ENCODE data around the gene FLNB. TPM values are rescaled to one million over a fixed set of nuclear protein-coding genes. Genes with fewer than 3 reads are reported as not detected.
A peak's percentile ranks its signal among the peaks of the same experiment; 100 is the strongest.

The FLNB gene
- total RNA-seq, 2 experiments from 2014 or later: 47.7 to 48.0 TPM

DNA sequence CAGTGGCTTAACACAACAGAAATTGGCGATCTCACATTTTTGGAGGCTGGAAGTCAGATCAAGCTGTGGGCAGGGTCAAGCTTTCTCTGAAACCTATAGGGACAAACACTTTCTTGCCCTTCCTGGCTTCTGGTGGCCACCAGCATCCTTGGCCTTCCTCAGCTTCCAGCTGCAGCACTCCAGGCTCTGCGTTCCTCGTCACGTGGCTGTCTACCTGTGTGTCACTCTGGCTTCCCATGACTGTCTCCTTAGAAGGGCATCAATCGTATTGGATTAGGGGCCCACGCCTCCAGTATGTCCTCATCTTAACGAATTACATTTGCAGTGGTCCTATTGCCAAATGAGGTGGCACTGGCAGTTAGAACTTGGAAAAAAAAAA lies 176.7 kb downstream of the FLNB start:
- H3K36me3 Mint-ChIP-seq (ENCODE audit: low read depth): no peaks in the 10 kb centered on the region
- H3K27ac Mint-ChIP-seq: no peak overlapping the region
- H3K4me3 Mint-ChIP-seq: no peak overlapping the region
- no peaks in the 10 kb centered on the region for H3K27me3 Mint-ChIP-seq (ENCODE audit: low read depth)
- intact Hi-C loops (cut with micrococcal nuclease): no loop called here
- no peaks in the 10 kb centered on the region for H3K9me3 Mint-ChIP-seq
- no peaks in the 10 kb centered on the region for H3K4me1 Mint-ChIP-seq (ENCODE audit: low read depth)
- CTCF ChIA-PET: interaction anchor here (0.5 to 10.5 kb wide), 5 partner anchors 18 to 171 kb away, joined by 3 to 165 read pairs (median 4); partner anchors contain the start of genes HTD2 and RPP14
- no peak for DNase-seq

DNA sequence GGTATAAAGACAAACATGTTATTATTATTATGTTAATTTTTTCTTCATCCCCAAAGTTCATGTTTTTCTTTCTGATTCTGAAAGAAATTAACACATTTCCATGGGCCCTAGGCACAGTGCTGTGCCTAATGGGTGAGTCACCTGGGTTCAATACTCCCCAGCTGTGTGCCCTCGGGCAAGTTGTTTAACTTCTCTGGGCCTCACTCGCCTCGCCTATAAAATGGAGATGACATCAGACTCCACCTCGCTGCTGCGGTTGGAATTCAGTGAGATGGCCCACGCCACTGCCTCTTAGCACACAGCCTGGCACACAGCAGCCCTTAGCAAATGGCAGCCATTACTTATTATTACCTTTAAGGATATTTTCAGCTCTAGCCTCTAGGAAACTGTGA lies 179.9 kb downstream of the FLNB start:
- Mint-ChIP-seq H3K9me3 (no peaks in the 10 kb centered on the region), H3K36me3 (ENCODE audit: low read depth) (no peaks in the 10 kb centered on the region), H3K4me1 (ENCODE audit: low read depth) (no peaks in the 10 kb centered on the region), H3K27ac (no peak overlapping the region), H3K27me3 (ENCODE audit: low read depth) (no peaks in the 10 kb centered on the region), H3K4me3 (no peak overlapping the region)
- DNase-seq: no peak
- CTCF ChIA-PET: interaction anchor here (0.7 to 10.5 kb wide), 18 partner anchors 9 to 243 kb away, joined by 3 to 165 read pairs (median 4); partner anchors contain the start of genes HTD2 and RPP14
- intact Hi-C loops (cut with micrococcal nuclease): no loop called here

DNA sequence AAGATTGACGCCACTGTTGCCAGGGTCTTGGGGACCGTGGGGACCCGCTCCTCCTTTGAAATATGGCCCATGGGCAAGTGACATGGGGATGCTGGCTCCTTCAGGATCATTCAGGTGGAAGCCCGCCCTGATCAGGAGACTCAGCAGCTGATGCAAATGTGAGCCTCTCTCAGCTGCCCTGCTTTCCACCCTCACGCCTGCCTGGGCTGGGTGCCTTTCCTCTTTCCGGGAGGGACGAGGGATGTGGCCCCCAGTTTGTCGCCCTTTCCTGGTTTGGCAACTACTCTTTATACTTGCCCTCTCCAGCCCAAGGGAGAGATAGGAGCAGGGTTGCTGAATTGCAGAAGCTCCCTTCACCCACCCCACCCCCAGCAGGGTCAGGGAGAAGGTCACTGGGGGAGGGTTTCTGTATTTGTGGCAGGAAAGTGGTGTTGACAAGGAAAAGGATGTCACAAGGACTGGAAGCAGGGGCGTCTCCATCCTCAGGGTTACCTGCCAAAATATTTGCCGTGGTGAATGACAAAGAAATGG lies 180.8 kb downstream of the FLNB start:
- no peak for DNase-seq
- no peaks in the 10 kb centered on the region for H3K4me1 Mint-ChIP-seq (ENCODE audit: low read depth)
- H3K27me3 Mint-ChIP-seq (ENCODE audit: low read depth): no peaks in the 10 kb centered on the region
- H3K36me3 Mint-ChIP-seq (ENCODE audit: low read depth): no peaks in the 10 kb centered on the region
- intact Hi-C loops (cut with micrococcal nuclease): no loop called here
- CTCF ChIA-PET: interaction anchor here (0.6 to 10.5 kb wide), 13 partner anchors 10 to 226 kb away, joined by 3 to 165 read pairs (median 4); partner anchors contain the start of genes HTD2 and RPP14
- H3K4me3 Mint-ChIP-seq: no peak overlapping the region
- H3K9me3 Mint-ChIP-seq: no peaks in the 10 kb centered on the region
- H3K27ac Mint-ChIP-seq: no peak overlapping the region

DNA sequence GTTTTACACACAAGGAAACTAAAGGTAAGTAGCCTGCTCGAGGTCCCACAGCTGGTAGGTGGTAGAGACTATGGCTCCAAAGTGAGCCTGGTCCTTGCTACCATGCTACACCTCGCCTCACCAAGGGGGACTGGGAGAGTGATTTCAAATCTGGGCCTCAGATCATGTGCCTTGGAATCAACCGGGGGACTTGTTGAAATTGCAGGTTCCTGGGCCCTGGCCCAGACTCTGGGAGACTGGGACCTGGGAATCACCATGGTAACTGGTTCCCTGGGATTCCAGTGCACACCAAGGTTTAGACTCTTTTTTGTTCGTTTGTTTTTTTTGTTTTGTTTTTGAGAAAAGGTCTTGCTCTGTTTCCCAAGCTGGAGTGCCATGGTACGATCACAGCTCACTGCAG lies 181.5 kb downstream of the FLNB start:
- CTCF ChIA-PET: interaction anchor here (0.6 to 10.5 kb wide), 7 partner anchors 12 to 226 kb away, joined by 3 to 165 read pairs (median 11); partner anchors contain the start of genes HTD2 and RPP14
- Mint-ChIP-seq H3K4me3 (no peak overlapping the region), H3K36me3 (ENCODE audit: low read depth) (no peaks in the 10 kb centered on the region), H3K9me3 (no peaks in the 10 kb centered on the region), H3K27ac (no peak overlapping the region), H3K27me3 (ENCODE audit: low read depth) (no peaks in the 10 kb centered on the region), H3K4me1 (ENCODE audit: low read depth) (no peaks in the 10 kb centered on the region)
- intact Hi-C loops (cut with micrococcal nuclease): no loop called here
- DNase-seq: no peak

DNA sequence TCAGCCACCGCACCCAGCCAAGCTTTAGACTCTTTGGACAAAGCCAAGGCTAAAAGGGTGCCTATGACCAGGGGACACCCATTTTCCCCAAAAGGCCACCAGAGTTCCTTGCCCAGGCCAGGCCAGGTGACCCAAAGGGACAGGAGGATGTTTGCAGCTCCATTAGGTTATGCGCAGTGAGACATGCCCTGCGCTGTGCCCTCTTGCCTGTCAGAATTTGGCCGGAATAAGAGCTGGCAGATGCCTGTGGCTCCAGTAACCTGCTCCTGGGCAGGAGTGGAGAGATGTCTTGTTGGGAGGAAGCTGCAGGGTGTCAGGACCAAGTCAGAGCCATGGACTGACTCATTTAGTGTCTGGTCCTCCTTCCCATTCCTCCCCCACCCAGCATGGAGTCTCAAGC lies 182.1 kb downstream of the FLNB start:
- intact Hi-C loops (cut with micrococcal nuclease): no loop called here
- Mint-ChIP-seq H3K4me1 (ENCODE audit: low read depth) (no peaks in the 10 kb centered on the region), H3K27ac (no peak overlapping the region), H3K36me3 (ENCODE audit: low read depth) (no peaks in the 10 kb centered on the region), H3K27me3 (ENCODE audit: low read depth) (no peaks in the 10 kb centered on the region), H3K4me3 (no peak overlapping the region), H3K9me3 (no peaks in the 10 kb centered on the region)
- CTCF ChIA-PET: interaction anchor here (1.5 to 10.5 kb wide), 4 partner anchors 12 to 116 kb away, joined by 4 to 165 read pairs (median 15); partner anchors contain the start of genes HTD2 and RPP14
- no peak for DNase-seq

DNA sequence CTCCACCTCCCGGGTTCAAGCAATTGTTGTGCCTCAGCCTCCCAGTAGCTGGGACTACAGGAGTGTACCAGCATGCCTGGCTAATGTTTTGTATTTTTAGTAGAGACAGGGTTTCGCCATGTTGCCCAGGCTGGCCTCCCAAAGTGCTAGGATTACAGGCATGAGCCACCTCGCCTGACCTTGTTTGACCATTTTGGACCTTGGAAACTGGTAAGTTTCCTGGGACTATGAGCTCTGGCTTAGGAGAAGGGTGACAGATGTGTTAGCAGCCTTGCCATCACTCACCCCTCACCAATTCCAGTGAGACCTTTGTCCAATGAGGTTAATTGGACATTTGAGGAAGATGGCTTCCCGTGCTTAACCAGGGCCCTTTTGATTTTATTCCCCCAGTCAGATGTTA lies 182.7 kb downstream of the FLNB start:
- Mint-ChIP-seq H3K4me3 (no peak overlapping the region), H3K4me1 (ENCODE audit: low read depth) (no peaks in the 10 kb centered on the region), H3K27ac (no peak overlapping the region), H3K9me3 (no peaks in the 10 kb centered on the region), H3K27me3 (ENCODE audit: low read depth) (no peaks in the 10 kb centered on the region), H3K36me3 (ENCODE audit: low read depth) (no peaks in the 10 kb centered on the region)
- CTCF ChIA-PET: interaction anchor here (1.5 to 10.5 kb wide), 3 partner anchors 13 to 28 kb away, joined by 4 to 165 read pairs (median 11); no protein-coding TSS in a partner anchor
- intact Hi-C loops (cut with micrococcal nuclease): no loop called here
- no peak for DNase-seq

DNA sequence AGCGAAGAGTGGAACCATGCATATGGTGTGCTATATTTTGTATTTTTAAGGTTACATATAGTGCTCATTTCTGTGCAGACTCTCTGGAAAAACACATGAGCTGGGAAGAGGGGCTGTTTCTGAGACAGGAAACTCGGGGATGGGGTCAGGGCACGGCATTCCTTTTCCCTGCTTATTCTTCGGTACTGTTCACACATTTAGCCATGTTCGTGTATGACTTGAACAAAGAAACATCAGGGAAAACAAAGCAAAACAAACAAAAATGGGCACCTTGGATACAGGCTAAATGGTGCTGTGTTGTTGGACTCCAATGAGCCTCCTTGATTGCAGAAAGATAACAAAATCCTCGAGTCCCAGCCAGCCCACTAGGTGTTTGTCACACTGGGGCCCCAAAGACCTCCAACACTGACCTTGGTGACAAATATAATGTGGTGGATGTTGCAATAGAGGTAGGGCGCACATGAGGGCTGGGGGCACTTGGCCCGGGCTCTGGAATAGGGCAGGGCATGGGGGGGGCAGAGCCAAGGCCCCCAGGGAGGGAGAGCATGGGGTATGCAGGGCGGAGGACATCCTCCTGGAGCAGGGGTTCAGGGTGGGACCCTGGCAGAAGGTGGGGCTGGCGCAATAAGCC lies 183.3 kb downstream of the FLNB start:
- no peak overlapping the region for H3K27ac Mint-ChIP-seq
- no peaks in the 10 kb centered on the region for H3K36me3 Mint-ChIP-seq (ENCODE audit: low read depth)
- H3K27me3 Mint-ChIP-seq (ENCODE audit: low read depth): no peaks in the 10 kb centered on the region
- no peaks in the 10 kb centered on the region for H3K4me1 Mint-ChIP-seq (ENCODE audit: low read depth)
- no peaks in the 10 kb centered on the region for H3K9me3 Mint-ChIP-seq
- H3K4me3 Mint-ChIP-seq: no peak overlapping the region
- CTCF ChIA-PET: interaction anchor here (1.5 to 10.5 kb wide), 2 partner anchors 21 to 27 kb away, joined by 4 to 165 read pairs; no protein-coding TSS in a partner anchor
- no peak for DNase-seq
- intact Hi-C loops (cut with micrococcal nuclease): no loop called here

DNA sequence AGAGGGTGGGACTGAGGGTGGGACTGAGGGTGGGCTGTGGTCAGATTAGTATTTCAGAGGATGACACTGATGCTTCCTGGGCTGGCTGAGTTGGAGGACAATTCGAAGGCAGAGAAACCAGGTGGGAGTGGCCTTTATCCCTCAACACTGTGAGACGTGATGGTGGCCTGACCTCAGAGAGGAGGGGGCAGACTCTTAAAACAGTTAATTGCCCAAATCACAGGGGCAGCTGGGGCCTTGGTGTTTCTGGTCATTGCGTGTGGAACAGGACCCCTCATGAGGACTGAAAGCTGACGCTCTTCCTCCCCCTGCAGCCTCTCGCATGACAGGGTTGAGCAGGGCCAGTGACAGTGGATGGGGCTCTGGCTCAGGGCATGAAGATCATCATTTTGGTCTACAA lies 183.8 kb downstream of the FLNB start:
- Mint-ChIP-seq H3K27me3 (ENCODE audit: low read depth) (no peaks in the 10 kb centered on the region), H3K4me3 (no peak overlapping the region), H3K9me3 (no peaks in the 10 kb centered on the region), H3K36me3 (ENCODE audit: low read depth) (no peaks in the 10 kb centered on the region), H3K4me1 (ENCODE audit: low read depth) (no peaks in the 10 kb centered on the region), H3K27ac (no peak overlapping the region)
- CTCF ChIA-PET: interaction anchor here (1.5 to 10.5 kb wide), 2 partner anchors 20 to 27 kb away, joined by 4 to 165 read pairs; no protein-coding TSS in a partner anchor
- DNase-seq: no peak
- intact Hi-C loops (cut with micrococcal nuclease): no loop called here

DNA sequence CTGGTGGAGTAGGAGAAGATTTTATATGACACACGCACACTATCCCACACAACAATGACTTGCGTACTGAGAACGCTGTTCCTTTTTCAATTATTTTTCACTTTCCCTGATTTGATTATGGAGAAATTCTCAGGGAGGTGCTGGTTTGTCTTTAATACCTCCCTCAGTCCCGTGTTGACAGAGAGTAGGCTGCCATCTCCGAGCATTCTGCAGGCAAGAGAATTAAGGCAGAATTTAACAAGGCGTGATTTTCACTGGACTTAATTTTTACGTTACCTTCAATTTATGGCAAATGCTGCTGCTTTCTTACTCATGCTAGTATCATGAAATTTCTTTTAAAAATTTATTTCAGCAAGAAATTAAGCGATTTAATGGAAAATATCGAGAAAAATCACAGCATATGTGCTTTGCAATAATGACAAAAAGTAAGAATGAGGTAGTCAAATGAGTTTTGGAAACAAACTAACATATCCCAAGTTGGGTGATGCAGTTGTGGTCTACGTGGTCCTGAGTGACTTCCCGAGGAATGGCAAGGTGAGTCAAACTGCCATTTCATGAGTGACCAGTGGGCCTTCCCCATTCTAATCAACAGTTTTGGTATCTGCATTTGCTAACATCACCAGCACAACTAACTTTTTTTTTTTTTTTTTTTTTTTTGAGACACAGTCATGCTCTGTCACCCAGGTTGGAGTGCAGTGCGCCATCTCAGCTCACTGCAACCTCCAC lies 185.6 kb downstream of the FLNB start:
- Mint-ChIP-seq H3K4me3 (no peak overlapping the region), H3K4me1 (ENCODE audit: low read depth) (no peaks in the 10 kb centered on the region), H3K27me3 (ENCODE audit: low read depth) (no peaks in the 10 kb centered on the region), H3K36me3 (ENCODE audit: low read depth) (no peaks in the 10 kb centered on the region), H3K27ac (no peak overlapping the region), H3K9me3 (no peaks in the 10 kb centered on the region)
- DNase-seq: no peak
- CTCF ChIA-PET: interaction anchor here (0.6 to 0.8 kb wide), 2 partner anchors 24 to 125 kb away, joined by 3 read pairs; no protein-coding TSS in a partner anchor
- intact Hi-C loops (cut with micrococcal nuclease): no loop called here

DNA sequence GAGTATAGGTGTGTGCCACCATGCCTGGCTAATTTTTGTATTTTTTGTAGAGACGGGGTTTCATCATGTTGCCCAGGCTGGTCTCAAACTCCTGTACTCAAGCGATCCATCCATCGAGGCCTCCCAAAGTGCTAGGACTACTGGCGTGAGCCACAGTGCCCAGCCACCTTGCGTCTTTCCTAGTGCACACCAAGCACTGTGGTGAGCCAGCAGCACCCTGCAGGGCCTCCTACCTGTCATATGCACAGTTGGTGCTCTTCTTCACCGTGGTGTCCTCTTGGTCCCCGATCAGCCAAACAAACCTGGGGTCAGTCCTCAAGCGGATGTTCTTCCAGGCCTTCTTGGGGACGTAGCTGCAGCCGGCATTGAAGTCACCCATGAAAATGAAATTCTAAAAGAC lies 189.4 kb downstream of the FLNB start:
- no peak overlapping the region for H3K27ac Mint-ChIP-seq
- no peak overlapping the region for H3K4me3 Mint-ChIP-seq
- peaks cover 2% of the 10 kb centered on the region for H3K9me3 Mint-ChIP-seq
- peaks cover 6% of the 10 kb centered on the region for H3K4me1 Mint-ChIP-seq (ENCODE audit: low read depth)
- H3K27me3 Mint-ChIP-seq (ENCODE audit: low read depth): no peaks in the 10 kb centered on the region
- peaks cover 2% of the 10 kb centered on the region for H3K36me3 Mint-ChIP-seq (ENCODE audit: low read depth)
- CTCF ChIA-PET: interaction anchor here (1.3 to 2.1 kb wide), 2 partner anchors 9 to 109 kb away, joined by 3 to 6 read pairs; partner anchors contain the start of gene HTD2
- DNase-seq: no peak
- intact Hi-C loops (cut with micrococcal nuclease): no loop called here

DNA sequence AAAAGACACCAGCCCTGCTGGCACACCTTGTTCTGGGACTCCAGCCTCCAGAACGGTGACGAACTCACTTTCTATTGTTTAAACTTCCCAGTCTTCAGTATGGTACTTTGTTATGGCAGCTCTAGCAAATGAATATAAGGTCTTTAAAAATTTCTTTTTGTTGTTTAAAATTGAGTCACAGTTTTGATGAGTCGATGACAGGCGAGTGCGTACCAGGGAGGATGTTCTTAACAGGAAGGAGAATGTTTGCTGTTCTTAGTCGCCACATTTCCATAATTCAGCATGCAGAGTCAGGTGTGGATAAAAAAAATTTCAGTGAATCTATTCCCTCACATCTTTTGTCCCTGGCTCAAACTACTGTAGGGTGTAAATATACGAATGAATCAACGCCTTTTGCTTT lies 190.1 kb downstream of the FLNB start:
- DNase-seq: peak; percentile 22
- Mint-ChIP-seq H3K4me3 (no peak overlapping the region), H3K4me1 (ENCODE audit: low read depth) (peaks cover 6% of the 10 kb centered on the region), H3K27me3 (ENCODE audit: low read depth) (peaks cover 2% of the 10 kb centered on the region), H3K36me3 (ENCODE audit: low read depth) (peaks cover 4% of the 10 kb centered on the region), H3K27ac (no peak overlapping the region), H3K9me3 (peaks cover 2% of the 10 kb centered on the region)
- CTCF ChIA-PET: interaction anchor here (2.1 kb wide), 1 partner anchor 10 kb away, joined by 6 read pairs; no protein-coding TSS in a partner anchor
- intact Hi-C loops (cut with micrococcal nuclease): loop anchor here (2.0 kb wide), 1 partner anchor 16 kb away; no protein-coding TSS in a partner anchor

DNA sequence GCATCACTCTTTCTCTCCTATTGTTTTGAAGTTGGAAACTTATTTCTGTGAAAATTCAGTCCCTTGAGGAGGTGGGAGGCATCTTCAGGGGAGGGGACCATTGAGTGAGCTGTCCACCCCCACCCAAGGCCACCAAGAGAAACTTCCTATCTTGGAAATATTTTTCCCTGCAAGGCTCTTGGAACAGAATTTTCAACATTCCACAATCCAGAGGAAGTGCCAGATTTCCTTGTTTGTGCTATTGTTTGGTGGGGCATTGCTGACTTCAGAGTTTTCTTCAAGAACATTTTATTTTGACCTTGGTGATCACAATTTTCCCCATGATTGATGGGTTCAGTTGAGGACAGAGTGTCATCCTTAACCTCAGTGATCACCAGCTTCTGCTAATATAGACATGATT lies 190.6 kb downstream of the FLNB start:
- CTCF ChIA-PET: interaction anchor here (0.7 to 2.1 kb wide), 2 partner anchors 10 to 116 kb away, joined by 3 to 6 read pairs; no protein-coding TSS in a partner anchor
- DNase-seq: no peak
- peaks cover 2% of the 10 kb centered on the region for H3K27me3 Mint-ChIP-seq (ENCODE audit: low read depth)
- H3K4me1 Mint-ChIP-seq (ENCODE audit: low read depth): peaks cover 6% of the 10 kb centered on the region
- H3K27ac Mint-ChIP-seq: no peak overlapping the region
- intact Hi-C loops (cut with micrococcal nuclease): loop anchor here (2.0 kb wide), 1 partner anchor 16 kb away; no protein-coding TSS in a partner anchor
- peaks cover 4% of the 10 kb centered on the region for H3K36me3 Mint-ChIP-seq (ENCODE audit: low read depth)
- H3K4me3 Mint-ChIP-seq: no peak overlapping the region
- peaks cover 2% of the 10 kb centered on the region for H3K9me3 Mint-ChIP-seq

Data from activated naive CD4-positive, alpha-beta T cell treated with anti-CD3 and anti-CD28 coated beads for 36 hours (primary cell).